ENCODE results near the gene SRP9. TPM values are rescaled to one million over a fixed set of nuclear protein-coding genes. Genes with fewer than 3 reads are reported as not detected.

SRP9 gene
- polyA plus RNA-seq, 1 of the 3 experiments (the other 2 are of a cell fraction) = 156 TPM

GRCh38 chr1:225737161-225737560 is 40.5 kb upstream of the SRP9 start:
- H3F3A ChIP-seq (replicated peaks; ENCODE audit: insufficient read depth) = peaks cover 24% of the 10 kb centered on the region
- H3K4me3 ChIP-seq (ENCODE audit: low read depth in 2 of 2, low read length in 1 of 2) = no peak overlapping the region
- peak overlapping the region; percentile 49 for H3K4me2 ChIP-seq
- H3K36me3 ChIP-seq (replicated peaks in 1 of 2; ENCODE audit: control insufficient read depth in 1 of 2, insufficient read depth in 2 of 2, low read length in 1 of 2) = no peaks in the 10 kb centered on the region
- peak; percentile 59 for DNase-seq
- H3K79me2 ChIP-seq (ENCODE audit: insufficient read depth) = no peaks in the 10 kb centered on the region
- H3K27ac ChIP-seq (ENCODE audit: low read depth in 2 of 2, low read length in 1 of 2) = peak overlapping the region; percentile 88 to 93
- no peaks in the 10 kb centered on the region for H3K9me3 ChIP-seq
- ChIA-PET POLR2A (interaction anchor here (2.2 kb wide), 1 partner anchor 84 kb away, joined by 10 read pairs; the partner anchor contains the start of gene ENAH), CTCF (interaction anchor here (1.1 to 3.0 kb wide), 5 partner anchors 9 to 84 kb away, joined by 3 to 13 read pairs (median 7); partner anchors contain the start of genes ENAH and SRP9)
- peak overlapping the region; percentile 59; the same call in 1 of the 2 replicates for H3K9ac ChIP-seq
- 4% methylated on average over 3 of the region's 3 CpGs for WGBS (ENCODE audit: low lambda C conversion rate)
- H2AFZ ChIP-seq (ENCODE audit: low read depth) = peak overlapping the region; percentile 61
- TF ChIP-seq PBX3 (IDR thresholded peaks at IDR 0.05) = 0 out of 2 replicates have a peak, but pooled peaks have one; percentile 33
- 0 out of 4 replicates have a peak, but pooled peaks of 1 of the 2 experiments have one; percentile 19 for TF ChIP-seq EP300 (IDR thresholded peaks at IDR 0.05; ENCODE audit: borderline replicate concordance in 1 of 2, low read depth in 1 of 2, low read length in 1 of 2)
- no peak for TF ChIP-seq CHD2 (IDR thresholded peaks at IDR 0.05; ENCODE audit: low read length, partially characterized antibody)
- TF ChIP-seq SIN3A (IDR thresholded peaks at IDR 0.05; ENCODE audit: borderline replicate concordance, low read depth, low read length) = no peak
- TF ChIP-seq NRF1 (IDR thresholded peaks at IDR 0.05; ENCODE audit: low read depth, low read length) = no peak
- no peak for TF ChIP-seq FOXJ3 (CRISPR knock-in tag; IDR thresholded peaks at IDR 0.05)
- peak; percentile 78 for TF ChIP-seq NFIC (IDR thresholded peaks at IDR 0.05; ENCODE audit: borderline replicate concordance)
- TF ChIP-seq FOSL2 (IDR thresholded peaks at IDR 0.05; ENCODE audit: borderline replicate concordance, low read depth) = 0 out of 2 replicates have a peak, but pooled peaks have one; percentile 5
- TF ChIP-seq GABPA (IDR thresholded peaks at IDR 0.05; ENCODE audit: low read depth) = no peak
- TF ChIP-seq GATA2 (CRISPR knock-in tag; IDR thresholded peaks at IDR 0.05) = peak; percentile 42; the same call in 1 of the 2 replicates
- peak; percentile 43; the same call in 1 of the 2 replicates for TF ChIP-seq TCF12 (IDR thresholded peaks at IDR 0.05)
- no peaks in the 10 kb centered on the region for H3K27me3 ChIP-seq (ENCODE audit: insufficient read depth)
- H3K4me1 ChIP-seq (ENCODE audit: control insufficient read depth in 1 of 2, insufficient read depth in 2 of 2, low read depth in 1 of 2, low read length in 1 of 2) = peaks cover 29% of the 10 kb centered on the region in 2 experiments
- no peaks in the 10 kb centered on the region for H3K9me2 ChIP-seq
- no peaks in the 10 kb centered on the region for H4K20me1 ChIP-seq (ENCODE audit: insufficient read depth)

GRCh38 chr1:225737866-225738265 is 39.8 kb upstream of the SRP9 start:
- H3K4me1 ChIP-seq (ENCODE audit: control insufficient read depth in 1 of 2, insufficient read depth in 2 of 2, low read depth in 1 of 2, low read length in 1 of 2) = peaks cover 29% of the 10 kb centered on the region in 2 experiments
- H3K36me3 ChIP-seq (replicated peaks in 1 of 2; ENCODE audit: control insufficient read depth in 1 of 2, insufficient read depth in 2 of 2, low read length in 1 of 2) = no peaks in the 10 kb centered on the region
- no peaks in the 10 kb centered on the region for H3K79me2 ChIP-seq (ENCODE audit: insufficient read depth)
- H2AFZ ChIP-seq (ENCODE audit: low read depth) = peak overlapping the region; percentile 61
- no peaks in the 10 kb centered on the region for H4K20me1 ChIP-seq (ENCODE audit: insufficient read depth)
- H3F3A ChIP-seq (replicated peaks; ENCODE audit: insufficient read depth) = peaks cover 24% of the 10 kb centered on the region
- no peak overlapping the region for H3K4me3 ChIP-seq (ENCODE audit: low read depth in 2 of 2, low read length in 1 of 2)
- H3K9ac ChIP-seq = no peak overlapping the region; the same call in 1 of the 2 replicates
- 72% methylated on average over 3 of the region's 3 CpGs for WGBS (ENCODE audit: low lambda C conversion rate)
- DNase-seq = no peak
- CTCF ChIA-PET = interaction anchor here (1.0 to 3.0 kb wide), 2 partner anchors 35 to 263 kb away, joined by 3 to 13 read pairs; no protein-coding TSS in a partner anchor
- H3K4me2 ChIP-seq = peak overlapping the region; percentile 49
- no peaks in the 10 kb centered on the region for H3K9me2 ChIP-seq
- H3K27ac ChIP-seq (ENCODE audit: low read depth in 2 of 2, low read length in 1 of 2) = peak overlapping the region; percentile 88 to 93
- no peaks in the 10 kb centered on the region for H3K9me3 ChIP-seq
- no peaks in the 10 kb centered on the region for H3K27me3 ChIP-seq (ENCODE audit: insufficient read depth)
- POLR2A ChIA-PET = no interaction called here
- no peak for TF ChIP-seq TAF1 (IDR thresholded peaks at IDR 0.05; ENCODE audit: borderline replicate concordance, low read depth, low read length)
- no peak for TF ChIP-seq ELF1 (IDR thresholded peaks at IDR 0.05)
- TF ChIP-seq USF2 (IDR thresholded peaks at IDR 0.05; ENCODE audit: borderline replicate concordance, low read depth, low read length) = no peak
- TF ChIP-seq RCOR1 (IDR thresholded peaks at IDR 0.05; ENCODE audit: low read length) = no peak
- no peak for TF ChIP-seq REST (IDR thresholded peaks at IDR 0.05; ENCODE audit: low read depth, low read length)
- TF ChIP-seq NFIC (IDR thresholded peaks at IDR 0.05; ENCODE audit: borderline replicate concordance) = no peak
- no peak for TF ChIP-seq EZH2phosphoT487 (IDR thresholded peaks at IDR 0.05; ENCODE audit: borderline replicate concordance, low read depth)
- TF ChIP-seq SMC3 (IDR thresholded peaks at IDR 0.05; ENCODE audit: low read depth, low read length) = no peak
- no peak for TF ChIP-seq USF1 (IDR thresholded peaks at IDR 0.05; ENCODE audit: borderline replicate concordance, low read depth)
- no peak for TF ChIP-seq TEAD4 (IDR thresholded peaks at IDR 0.05; ENCODE audit: borderline replicate concordance, insufficient read depth)
- TF ChIP-seq CHD2 (IDR thresholded peaks at IDR 0.05; ENCODE audit: low read length, partially characterized antibody) = no peak
- TF ChIP-seq YY1 (IDR thresholded peaks at IDR 0.05; ENCODE audit: low read depth) = no peak

Data from SK-N-SH (cell line).